OCI-LY7 (cell line): ENCODE results near the gene PDRG1. TPM values are rescaled to one million over a fixed set of nuclear protein-coding genes. Genes with fewer than 3 reads are reported as not detected.

Experiments used
- BruUV-seq: library from RNA; stranded (reverse); fragments of 400-500 nt; replicated peaks from 2 replicates; lab custom pipeline; 2021; lab: Mats Ljungman, UMichigan
- CTCF ChIA-PET: fragments of 300-600 bp; sonication (Branson Sonifier 250); formaldehyde crosslinking; loops from one replicate; lab custom pipeline; 2022; ENCODE audit warnings: antibody characterized with exemption; ENCODE audit not compliant: unreplicated experiment; lab: Charles Lee
- POLR2A ChIA-PET: fragments of 300-600 bp; sonication (Branson Sonifier 250); formaldehyde crosslinking; loops from one replicate; lab custom pipeline; 2022; ENCODE audit warnings: antibody characterized with exemption; lab: Charles Lee
- DNase-seq: peaks from one replicate; pipeline ENCODE4 v3.0.0-alpha.2; 2015; ENCODE audit warnings: low spot score
- H2AFZ ChIP-seq: fragments of 200-600 bp; sonication (generic), shearing (Covaris generic); 2 replicates; pipeline ENCODE4 v1.6.1; 2014; ENCODE audit warnings: mild to moderate bottlenecking, antibody characterized with exemption, low read length, moderate library complexity
- H3K27ac ChIP-seq: fragments of 200-600 bp; sonication (generic); 2 replicates; pipeline ENCODE4 v1.5.1; 2014; ENCODE audit warnings: mixed run types, low read depth, mild to moderate bottlenecking, moderate library complexity, low read length, inconsistent platforms; ENCODE audit not compliant: poor library complexity, severe bottlenecking
- H3K36me3 ChIP-seq: fragments of 200-600 bp; sonication (generic); 2 replicates; pipeline ENCODE4 v1.6.1; 2014; ENCODE audit warnings: mild to moderate bottlenecking, antibody characterized with exemption, low read length, moderate library complexity, mixed read lengths; ENCODE audit not compliant: insufficient read depth
- H3K4me1 ChIP-seq: fragments of 200-600 bp; sonication (generic); 2 replicates; pipeline ENCODE4 v1.5.1; 2014; ENCODE audit warnings: mild to moderate bottlenecking, low read length; ENCODE audit not compliant: insufficient read depth, poor library complexity, severe bottlenecking
- H3K4me2 ChIP-seq: fragments of 200-600 bp; sonication (generic); 2 replicates; pipeline ENCODE4 v1.6.1; 2014; ENCODE audit warnings: mild to moderate bottlenecking, low read length
- H3K4me3 ChIP-seq: fragments of 200-600 bp; sonication (generic); 2 replicates; pipeline ENCODE4 v1.5.1; 2014; ENCODE audit warnings: mild to moderate bottlenecking, low read depth, low read length; ENCODE audit not compliant: poor library complexity, severe bottlenecking
- H3K79me2 ChIP-seq: fragments of 200-600 bp; sonication (generic); 2 replicates; pipeline ENCODE4 v1.6.1; 2016; ENCODE audit warnings: low read depth, mild to moderate bottlenecking, low read length, moderate library complexity, mixed read lengths; ENCODE audit not compliant: insufficient read depth
- H3K9me2 ChIP-seq: fragments of 200-600 bp; sonication (generic); 2 replicates; pipeline ENCODE4 v1.6.1; 2016; ENCODE audit warnings: mild to moderate bottlenecking, low read length, mixed read lengths; ENCODE audit not compliant: insufficient read depth
- H3K9me3 ChIP-seq: fragments of 200-600 bp; sonication (generic); 2 replicates; pipeline ENCODE4 v1.6.1; 2014; ENCODE audit warnings: mild to moderate bottlenecking, mixed run types, low read length, mixed read lengths
- H4K20me1 ChIP-seq: fragments of 200-600 bp; sonication (generic); 2 replicates; pipeline ENCODE4 v1.6.1; 2014; ENCODE audit warnings: mild to moderate bottlenecking, antibody characterized with exemption, low read length, moderate library complexity, mixed read lengths; ENCODE audit not compliant: insufficient read depth
- CTCF ChIP-seq: fragments of 200-600 bp; sonication (generic); conservative IDR thresholded peaks from 2 replicates; pipeline ENCODE4 v1.5.1; 2014; ENCODE audit warnings: mild to moderate bottlenecking, antibody characterized with exemption, low read length, moderate library complexity, mixed read lengths
- EZH2phosphoT487 ChIP-seq: fragments of 200-600 bp; sonication (generic); IDR thresholded peaks from 2 replicates; pipeline ENCODE4 v1.6.1; 2018; ENCODE audit warnings: low read depth, borderline replicate concordance, mild to moderate bottlenecking, mixed run types, antibody characterized with exemption, low read length, moderate library complexity, mixed read lengths
- intact Hi-C: fragments of 100-400 bp; cut with micrococcal nuclease; formaldehyde crosslinking; loops from one replicate; pipeline ENCODE4 v1.10.0; 2022; ENCODE audit not compliant: unreplicated experiment
- total RNA-seq, 2 experiments: library from RNA; depleted of rRNA in 1 of 2; stranded (reverse); fragments of >200 nt in 1 of 2; shearing (Covaris generic) in 1 of 2; gene quantifications; 2 replicates each; pipeline ENCODE4 v1.2.3, GENCODE V29; 2014 to 2022

The PDRG1 gene
- total RNA-seq, 2 experiments from 2014 or later: 9.7 to 22.5 TPM

- no peak for TF ChIP-seq EZH2phosphoT487
- no peak for TF ChIP-seq CTCF
- H3K79me2 ChIP-seq: no peaks in the 10 kb centered on the region
- no peak overlapping the region for H3K27ac ChIP-seq
- H2AFZ ChIP-seq: no peak overlapping the region
- no TSS peak for BruUV-seq
- intact Hi-C loops: no loop called here
- H3K4me1 ChIP-seq: peaks cover 6% of the 10 kb centered on the region
- no peaks in the 10 kb centered on the region for H3K36me3 ChIP-seq
- POLR2A ChIA-PET: no interaction called here
- no peaks in the 10 kb centered on the region for H3K9me3 ChIP-seq
- no peak overlapping the region for H3K4me3 ChIP-seq
- DNase-seq: no peak
- H3K9me2 ChIP-seq: no peaks in the 10 kb centered on the region
- CTCF ChIA-PET: no interaction called here
- H4K20me1 ChIP-seq: no peaks in the 10 kb centered on the region; the same call in 1 of the 2 replicates
- no peak overlapping the region; the same call in 1 of the 2 replicates for H3K4me2 ChIP-seq
Observed at GRCh38 chr20:31972471-31973021, 20.7 kb upstream of the PDRG1 start.

DNA sequence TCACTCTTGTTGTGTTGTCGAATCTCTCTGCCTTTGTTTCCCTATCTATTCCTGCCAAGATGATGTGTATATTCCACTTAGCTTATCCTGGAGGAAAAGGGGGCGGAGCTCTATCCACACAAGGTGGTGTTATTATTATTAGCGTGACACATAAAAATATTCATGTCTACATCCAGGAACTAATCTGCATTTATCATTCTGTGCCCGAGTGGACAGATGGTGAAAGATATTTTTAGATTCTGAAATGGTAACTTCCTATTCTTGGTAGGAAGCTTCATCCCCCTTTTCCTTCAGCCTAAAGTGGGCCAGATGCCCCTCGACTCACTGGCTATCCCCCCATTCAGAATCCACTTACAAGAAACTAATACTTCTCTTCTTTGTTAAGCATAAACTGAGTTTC, 18.1 kb upstream of the PDRG1 start:
- BruUV-seq: no TSS peak
- H3K27ac ChIP-seq: no peak overlapping the region

More for the DNA sequence above, 18.1 kb upstream of the PDRG1 start:
- Histone ChIP-seq H3K9me2 (no peaks in the 10 kb centered on the region), H3K9me3 (no peaks in the 10 kb centered on the region), H3K4me2 (no peak overlapping the region), H3K36me3 (no peaks in the 10 kb centered on the region), H3K79me2 (no peaks in the 10 kb centered on the region), H3K4me3 (no peak overlapping the region), H4K20me1 (no peaks in the 10 kb centered on the region; the same call in 1 of the 2 replicates), H2AFZ (no peak overlapping the region), H3K4me1 (peaks cover 6% of the 10 kb centered on the region)
- POLR2A ChIA-PET: interaction anchor here (0.5 to 0.6 kb wide), 2 partner anchors 30 to 89 kb away, joined by 3 read pairs; no protein-coding TSS in a partner anchor
- CTCF ChIA-PET: no interaction called here
- intact Hi-C loops: no loop called here
- DNase-seq: no peak
- TF ChIP-seq EZH2phosphoT487 (no peak), CTCF (no peak)
